GM18858 (cell line): ENCODE measurements around the gene SLITRK4.

Source experiments
- ATAC-seq: cut with Tn5 transposase; IDR thresholded peaks from one replicate; pipeline ENCODE4 v1.9.1; 2021; ENCODE audit not compliant: unreplicated experiment

The SLITRK4 gene, protein sequence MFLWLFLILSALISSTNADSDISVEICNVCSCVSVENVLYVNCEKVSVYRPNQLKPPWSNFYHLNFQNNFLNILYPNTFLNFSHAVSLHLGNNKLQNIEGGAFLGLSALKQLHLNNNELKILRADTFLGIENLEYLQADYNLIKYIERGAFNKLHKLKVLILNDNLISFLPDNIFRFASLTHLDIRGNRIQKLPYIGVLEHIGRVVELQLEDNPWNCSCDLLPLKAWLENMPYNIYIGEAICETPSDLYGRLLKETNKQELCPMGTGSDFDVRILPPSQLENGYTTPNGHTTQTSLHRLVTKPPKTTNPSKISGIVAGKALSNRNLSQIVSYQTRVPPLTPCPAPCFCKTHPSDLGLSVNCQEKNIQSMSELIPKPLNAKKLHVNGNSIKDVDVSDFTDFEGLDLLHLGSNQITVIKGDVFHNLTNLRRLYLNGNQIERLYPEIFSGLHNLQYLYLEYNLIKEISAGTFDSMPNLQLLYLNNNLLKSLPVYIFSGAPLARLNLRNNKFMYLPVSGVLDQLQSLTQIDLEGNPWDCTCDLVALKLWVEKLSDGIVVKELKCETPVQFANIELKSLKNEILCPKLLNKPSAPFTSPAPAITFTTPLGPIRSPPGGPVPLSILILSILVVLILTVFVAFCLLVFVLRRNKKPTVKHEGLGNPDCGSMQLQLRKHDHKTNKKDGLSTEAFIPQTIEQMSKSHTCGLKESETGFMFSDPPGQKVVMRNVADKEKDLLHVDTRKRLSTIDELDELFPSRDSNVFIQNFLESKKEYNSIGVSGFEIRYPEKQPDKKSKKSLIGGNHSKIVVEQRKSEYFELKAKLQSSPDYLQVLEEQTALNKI

GRCh38 chrX:143635915-143636314, at the start of gene SLITRK4:
SLITRK4 (minus strand) TSS chrX:143636101; CDS start chrX:143631108, 4,993 bp downstream.
- no peak for ATAC-seq

- ATAC-seq = no peak
Observed at GRCh38 chrX:143683486-143683885, 47.6 kb upstream of the SLITRK4 start.

- ATAC-seq = no peak
Observed at GRCh38 chrX:143674926-143675325, 39.0 kb upstream of the SLITRK4 start.

GRCh38 chrX:143669395-143669794, 33.5 kb upstream of the SLITRK4 start:
- no peak for ATAC-seq

DNA sequence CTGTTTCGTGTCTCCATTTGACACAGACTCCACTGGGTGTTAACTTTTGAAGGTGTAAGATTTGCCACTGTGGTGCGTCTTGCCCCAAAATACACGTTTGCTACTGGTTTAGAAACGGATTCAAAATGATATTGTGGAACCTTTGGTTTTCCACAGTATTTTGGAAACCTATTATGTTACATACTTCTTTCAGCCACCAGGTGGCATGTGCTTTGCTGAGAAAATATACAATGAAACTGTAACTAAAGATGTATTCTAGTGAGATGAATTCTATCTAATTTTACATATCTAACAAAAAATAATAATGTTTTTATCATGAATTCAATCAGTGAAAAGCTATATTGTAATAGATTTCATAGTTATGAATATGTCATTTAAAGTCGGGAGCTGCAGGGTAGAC, 28.4 kb upstream of the SLITRK4 start:
- peak; percentile 82 for ATAC-seq

DNA sequence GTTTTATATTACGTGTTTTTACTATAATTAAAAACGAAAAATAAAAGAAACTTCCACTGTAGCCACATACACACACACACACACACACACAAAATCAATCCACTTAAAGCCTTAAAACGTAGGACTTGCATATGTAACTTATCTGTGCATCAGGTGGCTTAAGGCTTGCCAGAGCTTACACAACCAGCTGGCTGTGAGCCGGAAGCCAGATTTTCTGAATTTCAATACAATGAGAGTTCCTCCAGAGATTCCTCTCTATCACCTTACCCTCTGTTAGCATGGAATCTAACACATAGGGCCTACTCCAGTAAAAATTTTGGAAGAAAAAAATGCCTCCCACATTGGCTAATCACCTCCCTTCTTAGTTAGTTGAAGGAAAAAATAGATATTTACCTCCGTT, 27.9 kb upstream of the SLITRK4 start:
- no peak for ATAC-seq

- ATAC-seq = no peak
Observed at GRCh38 chrX:143661286-143661685, 25.4 kb upstream of the SLITRK4 start.

DNA sequence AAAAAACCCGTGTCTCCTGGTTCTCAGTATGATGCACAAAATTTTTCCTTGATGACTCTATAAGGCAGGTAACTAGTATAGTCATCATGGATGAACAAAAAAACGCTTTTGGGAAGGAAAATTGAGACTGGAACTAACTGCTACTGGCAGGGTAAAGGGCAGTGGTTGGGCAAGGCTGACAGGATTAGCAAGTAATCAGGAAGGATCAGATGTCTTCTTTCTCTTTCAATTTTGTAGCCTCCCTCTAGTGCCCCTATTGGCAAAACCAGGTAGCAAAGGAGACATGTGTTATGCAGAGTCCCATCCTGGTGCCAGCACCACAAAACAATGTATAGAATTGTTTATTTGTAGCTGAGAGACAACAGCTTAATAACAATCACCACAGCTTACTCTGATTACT, 12.8 kb upstream of the SLITRK4 start:
- ATAC-seq = peak; percentile 87

DNA sequence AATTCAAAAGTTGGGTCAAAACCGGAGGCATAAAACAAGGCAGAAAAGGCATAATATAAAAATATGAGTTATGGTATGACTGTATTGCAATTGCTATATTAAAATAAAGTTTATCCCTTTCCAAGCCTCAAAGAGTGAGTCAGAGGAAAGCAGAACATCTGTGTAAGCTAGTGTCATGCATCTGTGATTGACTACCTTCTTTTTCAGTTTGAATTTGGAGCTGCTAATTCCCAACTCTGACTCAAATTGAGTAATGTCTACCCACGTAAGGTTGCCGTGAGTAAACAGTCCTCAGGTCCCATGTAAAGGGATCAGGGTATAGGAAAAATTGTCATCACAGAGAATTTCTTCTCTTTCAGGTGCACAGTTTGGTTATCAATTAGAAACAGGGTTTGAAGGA, 6.5 kb upstream of the SLITRK4 start:
- ATAC-seq = no peak

DNA sequence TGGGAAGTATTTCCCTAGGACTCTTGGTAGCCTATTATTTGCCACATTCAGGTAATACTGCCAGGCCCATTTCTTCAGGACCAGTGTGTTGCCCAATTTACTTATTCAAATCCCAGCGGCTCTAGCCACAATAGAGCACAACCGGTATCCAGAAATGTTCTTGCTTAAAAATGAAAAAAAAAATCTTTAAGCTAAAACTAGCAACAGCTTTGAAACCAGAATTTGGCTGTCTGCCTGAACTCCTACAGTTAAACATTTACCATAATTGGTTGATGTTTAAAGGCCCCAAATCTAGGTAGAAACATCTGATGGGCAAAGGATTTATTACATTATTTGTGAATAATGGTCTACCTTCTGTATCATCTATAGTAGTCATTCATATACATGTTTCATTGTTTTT, 930 bp upstream of the SLITRK4 start:
- ATAC-seq = no peak

DNA sequence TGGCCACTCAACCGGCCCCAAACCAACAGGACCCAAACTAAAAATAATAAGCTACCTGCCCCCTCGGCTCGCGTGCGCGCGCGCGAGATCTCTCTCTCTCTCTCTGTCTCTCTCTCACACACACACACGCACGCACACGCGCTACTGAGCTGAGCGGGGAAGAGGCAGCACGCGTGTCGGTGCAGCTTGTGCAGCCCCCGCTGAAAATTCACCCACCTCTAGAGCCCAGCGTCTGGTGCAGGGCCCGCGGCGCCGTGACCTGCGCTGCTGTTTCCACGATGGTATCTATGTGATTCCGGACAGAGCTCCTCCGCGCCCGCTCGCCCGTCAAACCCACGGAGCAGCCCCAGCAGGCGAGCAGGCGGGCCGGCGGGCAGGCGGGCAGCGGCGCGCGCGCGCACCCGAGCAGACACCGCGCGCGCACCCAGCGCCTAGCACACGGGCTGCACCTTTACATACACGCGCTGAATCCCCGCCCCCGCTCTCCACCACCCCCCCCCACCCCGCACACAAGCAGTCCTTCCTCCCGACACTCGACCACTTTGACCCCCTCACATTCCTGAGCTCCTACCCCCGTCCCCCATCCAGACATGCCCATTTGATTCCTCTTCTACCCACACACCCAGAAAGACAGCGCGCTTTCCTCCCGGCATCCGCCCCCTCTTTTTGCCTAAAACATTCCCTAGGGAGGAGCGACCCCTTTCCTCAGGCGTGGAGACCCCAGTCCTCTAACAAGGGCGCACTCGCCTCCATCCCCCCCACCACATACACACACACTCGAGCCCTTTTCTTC, 1.0 kb downstream of the SLITRK4 start:
- ATAC-seq = no peak

GRCh38 chrX:143634309-143634662, 1.6 kb downstream of the SLITRK4 start:
- ATAC-seq = no peak

- no peak for ATAC-seq
Observed at GRCh38 chrX:143633461-143634308, 2.2 kb downstream of the SLITRK4 start.

- no peak for ATAC-seq
Observed at GRCh38 chrX:143632625-143633410, 3.1 kb downstream of the SLITRK4 start.

DNA sequence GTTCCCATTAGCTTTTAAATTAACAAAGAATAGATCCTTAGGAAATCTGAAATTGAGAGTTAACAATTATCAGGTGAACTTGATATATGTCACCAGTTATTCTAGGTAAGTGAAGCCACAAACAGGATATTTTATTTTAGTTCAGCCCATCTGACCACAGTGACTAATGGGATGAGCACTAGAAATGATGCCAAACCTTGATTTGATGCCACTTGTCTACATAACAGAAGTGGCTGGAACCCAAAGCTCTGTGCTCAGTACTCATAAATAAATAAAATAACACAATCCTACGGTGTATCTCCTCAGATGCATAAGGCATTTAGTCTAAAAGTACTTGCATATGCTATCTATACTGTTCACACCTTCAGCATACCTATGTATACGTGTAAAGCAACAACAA, 12.2 kb downstream of the SLITRK4 start:
- ATAC-seq = no peak

- ATAC-seq = no peak
Observed at GRCh38 chrX:143621276-143621675, 14.6 kb downstream of the SLITRK4 start.

DNA sequence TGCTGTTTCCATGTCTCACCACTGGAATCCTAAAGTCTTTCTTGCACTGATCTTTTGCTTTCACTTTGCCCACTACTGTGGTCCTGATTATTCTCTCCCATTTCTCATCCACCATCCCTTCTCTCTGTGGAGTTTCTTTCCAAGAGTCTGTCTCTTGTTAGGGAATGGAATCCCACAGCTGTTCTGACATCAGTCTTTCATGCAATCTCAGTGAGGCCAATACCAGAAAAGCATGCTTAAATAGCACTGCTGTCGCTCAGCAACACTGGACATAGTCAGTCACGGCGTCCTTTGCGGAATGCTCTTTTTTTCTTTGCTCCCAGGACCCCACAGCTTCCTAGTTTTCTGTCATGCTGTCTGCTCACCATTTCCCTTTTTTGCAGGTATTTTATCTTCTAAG, 20.1 kb downstream of the SLITRK4 start:
- ATAC-seq = no peak

DNA sequence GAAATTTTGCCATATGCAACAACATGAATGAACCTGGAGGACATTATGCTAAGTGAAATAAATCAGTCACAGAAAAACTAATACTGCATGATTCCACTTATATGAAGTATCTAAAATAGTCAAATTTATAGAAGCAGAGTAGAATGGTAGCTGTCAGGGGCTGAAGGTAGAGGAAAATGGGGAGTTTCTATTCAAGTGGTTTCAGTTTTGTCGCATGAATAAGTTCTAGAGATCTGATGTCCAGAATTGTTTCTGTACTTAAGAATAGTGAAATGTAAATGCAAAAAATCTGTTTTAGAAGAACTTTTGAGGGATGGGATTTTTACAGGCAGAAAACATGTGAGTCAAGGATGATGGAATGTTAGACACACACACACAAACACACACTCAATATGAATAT, 34.1 kb downstream of the SLITRK4 start:
- no peak for ATAC-seq

- ATAC-seq = no peak
Observed at GRCh38 chrX:143581240-143581639, 54.7 kb downstream of the SLITRK4 start.

- ATAC-seq = no peak
Observed at GRCh38 chrX:143580266-143580665, 55.6 kb downstream of the SLITRK4 start.
